Smooth muscle cell (in vitro differentiated cells): ENCODE measurements around the gene CRADD. TPM values are rescaled to one million over a fixed set of nuclear protein-coding genes. Genes with fewer than 3 reads are reported as not detected.
A peak's percentile ranks its signal among the peaks of the same experiment; 100 is the strongest.

Experiments used
- DNase-seq: peaks from one replicate; lab custom pipeline; 2025; ENCODE audit not compliant: unreplicated experiment; lab: John Stamatoyannopoulos, UW
- H2AFZ ChIP-seq: fragments of 200-600 bp; sonication (generic); 2 replicates; pipeline ENCODE4 v1.6.0; 2016; ENCODE audit warnings: antibody characterized with exemption, low read depth, mild to moderate bottlenecking
- H3F3A ChIP-seq: fragments of 200-600 bp; sonication (generic); 2 replicates; pipeline ENCODE4 v1.6.0; 2017; ENCODE audit warnings: antibody characterized with exemption, low read depth
- H3K27ac ChIP-seq: fragments of 200-600 bp; sonication (generic); 2 replicates; pipeline ENCODE4 v1.5.1; 2016; ENCODE audit warnings: low read depth, mild to moderate bottlenecking
- H3K27me3 ChIP-seq: fragments of 200-600 bp; sonication (generic); 2 replicates; pipeline ENCODE4 v1.6.1; 2016; ENCODE audit warnings: low read depth, mild to moderate bottlenecking
- H3K36me3 ChIP-seq: fragments of 200-600 bp; sonication (generic); 2 replicates; pipeline ENCODE4 v1.5.1; 2016; ENCODE audit warnings: low read depth
- H3K4me1 ChIP-seq: fragments of 200-600 bp; sonication (generic); 2 replicates; pipeline ENCODE4 v1.5.1; 2016; ENCODE audit warnings: low read depth
- H3K4me2 ChIP-seq: fragments of 200-600 bp; sonication (generic); 2 replicates; pipeline ENCODE4 v1.6.0; 2016; ENCODE audit warnings: mild to moderate bottlenecking
- H3K4me3 ChIP-seq: fragments of 200-600 bp; sonication (generic); 2 replicates; pipeline ENCODE4 v1.5.1; 2016; ENCODE audit warnings: mild to moderate bottlenecking
- H3K79me2 ChIP-seq: fragments of 200-600 bp; sonication (generic); 2 replicates; pipeline ENCODE4 v1.6.0; 2016; ENCODE audit warnings: low read depth, mild to moderate bottlenecking
- H3K9ac ChIP-seq: fragments of 200-600 bp; sonication (generic); 2 replicates; pipeline ENCODE4 v1.6.0; 2016; ENCODE audit warnings: low read depth
- H3K9me3 ChIP-seq: fragments of 200-600 bp; sonication (generic); replicated peaks from 2 replicates; pipeline ENCODE4 v1.5.1; 2016; ENCODE audit warnings: low read depth
- H4K20me1 ChIP-seq: fragments of 200-600 bp; sonication (generic); 2 replicates; pipeline ENCODE4 v1.6.0; 2016; ENCODE audit warnings: low read depth
- CTCF ChIP-seq: fragments of 200-600 bp; sonication (generic); IDR thresholded peaks from 2 replicates; pipeline ENCODE4 v1.5.1; 2017; ENCODE audit warnings: borderline replicate concordance, mild to moderate bottlenecking, antibody characterized with exemption; ENCODE audit not compliant: insufficient read depth, poor library complexity, severe bottlenecking
- WGBS: methylation state at CpG from one replicate; pipeline ENCODE4 v1.1.7; 2016; ENCODE audit warnings: low lambda C conversion rate; 5-methylcytosine and 5-hydroxymethylcytosine counted together
- polyA plus RNA-seq: library from polyadenylated mRNA; unstranded; fragments of >200 nt; fragmentation: Nextera tagmentation; extraction: Ambion mirVana; gene quantifications from 2 replicates; pipeline ENCODE4 v1.2.1, GENCODE V29; 2016
- total RNA-seq: library from RNA; depleted of rRNA; stranded (reverse); fragments of >200 nt; gene quantifications from 2 replicates; pipeline ENCODE4 v1.2.3, GENCODE V29; 2014

Gene CRADD
- total and polyA plus RNA-seq, 2 experiments from 2014 or later = 10.7 to 28.6 TPM

DNA sequence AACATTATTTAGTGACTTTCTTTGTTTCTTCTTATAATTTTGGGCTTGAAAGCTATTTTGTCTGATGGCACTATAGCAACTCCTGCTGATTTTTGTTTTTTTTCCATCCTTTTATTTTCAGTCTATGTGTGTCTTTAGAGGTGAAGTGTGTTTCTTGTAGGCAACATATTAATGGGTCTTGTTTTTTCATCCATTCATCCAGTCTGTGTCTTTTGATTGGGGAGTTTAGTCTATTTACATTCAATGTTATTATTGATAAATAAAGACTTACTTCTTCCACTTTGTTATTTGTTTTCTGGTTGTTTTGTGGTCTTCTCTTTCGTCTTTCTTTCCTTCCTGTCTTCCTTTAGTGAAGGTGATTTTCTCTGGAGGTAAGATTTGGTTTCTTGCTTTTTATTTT, 198.0 kb downstream of the CRADD start:
- no peak for DNase-seq
- no peak overlapping the region for H3K27ac ChIP-seq
- H2AFZ ChIP-seq = no peak overlapping the region
- no peaks in the 10 kb centered on the region for H3F3A ChIP-seq
- TF ChIP-seq CTCF = no peak
- H3K9me3 ChIP-seq = peaks cover 8% of the 10 kb centered on the region
- H3K79me2 ChIP-seq = no peaks in the 10 kb centered on the region
- H3K4me2 ChIP-seq = no peak overlapping the region
- H4K20me1 ChIP-seq = no peaks in the 10 kb centered on the region
- 85% methylated on average over 1 of the region's 1 CpG for WGBS
- H3K9ac ChIP-seq = no peak overlapping the region
- H3K4me3 ChIP-seq = no peak overlapping the region
- H3K27me3 ChIP-seq = no peaks in the 10 kb centered on the region
- peaks cover 4% of the 10 kb centered on the region for H3K36me3 ChIP-seq
- H3K4me1 ChIP-seq = no peaks in the 10 kb centered on the region

DNA sequence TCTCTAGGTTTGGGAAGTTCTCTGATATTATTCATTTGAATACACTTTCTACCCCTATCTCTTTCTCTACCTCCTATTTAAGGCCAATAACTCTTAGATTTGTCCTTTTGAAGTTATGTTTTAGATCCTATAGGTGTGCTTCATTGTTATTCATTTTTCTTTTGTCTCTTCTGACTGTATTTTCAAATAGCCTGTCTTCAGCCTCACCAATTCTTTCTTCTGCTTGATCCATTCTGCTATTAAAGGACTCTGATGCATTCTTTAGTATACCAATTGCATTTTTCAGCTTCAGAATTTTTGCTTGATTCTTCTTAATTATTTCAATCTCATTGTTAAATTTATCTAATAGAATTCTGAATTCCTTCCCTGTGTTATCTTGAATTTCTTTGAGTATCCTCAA, 199.2 kb downstream of the CRADD start:
- no peak overlapping the region for H2AFZ ChIP-seq
- H3K79me2 ChIP-seq = no peaks in the 10 kb centered on the region
- no peaks in the 10 kb centered on the region for H4K20me1 ChIP-seq
- no peak overlapping the region for H3K4me3 ChIP-seq
- no peaks in the 10 kb centered on the region for H3K4me1 ChIP-seq
- H3K9ac ChIP-seq = no peak overlapping the region
- no peak for TF ChIP-seq CTCF
- no peak overlapping the region for H3K4me2 ChIP-seq
- peaks cover 4% of the 10 kb centered on the region for H3K36me3 ChIP-seq
- H3K9me3 ChIP-seq = peaks cover 8% of the 10 kb centered on the region
- no peak overlapping the region for H3K27ac ChIP-seq
- DNase-seq = no peak
- H3F3A ChIP-seq = no peaks in the 10 kb centered on the region
- no peaks in the 10 kb centered on the region for H3K27me3 ChIP-seq

DNA sequence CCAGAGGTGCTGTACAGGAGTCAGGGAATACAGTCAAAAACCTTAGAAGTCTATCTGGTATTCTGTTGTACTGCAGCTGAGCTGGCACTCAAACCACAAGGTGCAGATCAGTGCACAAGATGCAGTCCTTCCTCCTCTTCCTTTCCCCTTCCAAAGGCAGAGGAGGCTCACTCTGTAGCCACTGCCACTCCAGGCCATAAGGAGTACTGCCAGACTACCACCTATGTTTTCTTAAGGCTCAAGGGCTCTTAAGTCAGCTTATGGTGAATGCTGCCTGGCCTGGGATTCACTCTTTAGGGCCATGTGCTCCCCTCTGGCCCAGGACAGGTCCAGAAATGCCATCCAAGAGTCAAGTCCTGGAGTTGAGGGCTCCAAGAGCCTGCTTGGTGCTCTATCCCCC, 200.3 kb downstream of the CRADD start:
- H3K4me2 ChIP-seq = no peak overlapping the region
- no peak overlapping the region for H3K27ac ChIP-seq
- H2AFZ ChIP-seq = no peak overlapping the region
- H3K9me3 ChIP-seq = peaks cover 8% of the 10 kb centered on the region
- no peak for DNase-seq
- H3K4me3 ChIP-seq = no peak overlapping the region
- H3K27me3 ChIP-seq = no peaks in the 10 kb centered on the region
- H3K36me3 ChIP-seq = peaks cover 4% of the 10 kb centered on the region
- H3K79me2 ChIP-seq = no peaks in the 10 kb centered on the region
- H3K4me1 ChIP-seq = no peaks in the 10 kb centered on the region
- no peaks in the 10 kb centered on the region for H3F3A ChIP-seq
- H4K20me1 ChIP-seq = no peaks in the 10 kb centered on the region
- no peak overlapping the region for H3K9ac ChIP-seq
- no peak for TF ChIP-seq CTCF

DNA sequence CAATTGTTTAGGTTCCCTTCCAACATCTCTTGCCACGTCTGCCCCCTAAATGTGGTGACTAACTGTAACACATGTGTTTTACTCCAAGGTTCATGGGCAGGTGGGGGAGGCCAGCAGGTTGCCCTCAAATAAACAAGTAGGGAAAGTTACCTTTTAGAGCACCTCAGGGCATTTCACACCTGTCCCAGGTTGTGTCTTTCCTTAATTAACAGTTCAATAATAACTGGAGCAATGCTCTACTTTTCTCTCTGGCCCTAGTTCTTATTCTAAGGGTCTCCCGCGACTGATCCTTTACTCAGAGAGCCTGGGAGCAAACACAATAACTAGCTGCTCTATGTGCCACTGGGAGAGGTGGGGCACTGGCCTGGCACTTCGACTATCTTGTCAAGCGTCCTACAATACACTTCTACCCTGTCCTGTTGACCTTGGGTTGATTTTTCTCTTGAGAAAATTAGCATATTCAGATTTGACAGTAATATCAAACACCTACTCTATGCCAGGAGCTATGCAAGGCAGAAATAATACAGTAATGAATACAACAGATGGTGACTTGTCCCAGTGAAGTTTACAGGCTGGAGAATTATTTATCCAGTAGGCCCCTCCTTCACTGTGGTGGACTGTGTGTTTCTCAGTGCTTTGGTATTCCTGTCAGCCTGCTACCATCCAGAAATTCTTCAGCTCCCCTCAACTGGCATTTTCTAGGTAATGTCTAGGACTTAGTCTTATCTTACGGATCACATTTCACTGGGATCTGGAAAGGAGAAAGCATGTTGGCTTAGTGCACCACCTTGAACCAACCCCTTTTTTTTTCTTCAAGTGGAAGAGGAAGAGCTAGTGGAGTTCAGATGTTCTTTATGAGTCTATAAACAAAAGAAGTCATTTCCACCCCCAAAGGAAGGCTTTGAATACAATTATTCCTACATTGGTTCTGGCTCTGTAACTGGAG, 202.6 kb downstream of the CRADD start:
- H3K27ac ChIP-seq = no peak overlapping the region
- no peak overlapping the region for H2AFZ ChIP-seq
- no peaks in the 10 kb centered on the region for H3K9me3 ChIP-seq
- no peak for DNase-seq
- H3K4me1 ChIP-seq = no peaks in the 10 kb centered on the region
- TF ChIP-seq CTCF = no peak
- H3K27me3 ChIP-seq = no peaks in the 10 kb centered on the region
- H3K36me3 ChIP-seq = peaks cover 4% of the 10 kb centered on the region
- H3K4me3 ChIP-seq = no peak overlapping the region
- H4K20me1 ChIP-seq = no peaks in the 10 kb centered on the region
- WGBS = 83% methylated on average over 6 of the region's 6 CpGs
- no peaks in the 10 kb centered on the region for H3K79me2 ChIP-seq
- H3F3A ChIP-seq = no peaks in the 10 kb centered on the region
- H3K9ac ChIP-seq = no peak overlapping the region
- H3K4me2 ChIP-seq = peak overlapping the region; percentile 9
